Kidney (tissue), 14 donors: ENCODE results near the gene CDR2. TPM values are rescaled to one million over a fixed set of nuclear protein-coding genes. Genes with fewer than 3 reads are reported as not detected.

ENCODE experiments used
- DNase-seq, 5 donors: peaks; one replicate each; pipeline ENCODE4 v3.0.0-alpha.2; 2013 to 2020
- FAIRE-seq: peaks from 2 replicates; lab custom pipeline; 2012; peaks lifted over from hg19 to GRCh38; lab: Jason Lieb, UNC
- H3K27ac ChIP-seq, 2 donors: one replicate each; pipeline ENCODE4 v1.7.0; 2013; ENCODE audit warnings: low read depth in 2 of 2, low read length in 2 of 2, inconsistent platforms in 1 of 2
- H3K27me3 ChIP-seq: one replicate; pipeline ENCODE4 v1.7.1; 2013; ENCODE audit warnings: low read length, inconsistent platforms; ENCODE audit not compliant: control insufficient read depth, insufficient read depth
- H3K36me3 ChIP-seq, 3 donors: one replicate each; pipeline versions ENCODE4 v1.7.0 to v1.7.1; 2013; ENCODE audit warnings: low read length in 3 of 3, control low read depth in 1 of 3, inconsistent platforms in 1 of 3; ENCODE audit not compliant: insufficient read depth in 3 of 3, control insufficient read depth in 2 of 3
- H3K4me1 ChIP-seq, 3 donors: one replicate each; pipeline versions ENCODE4 v1.7.0 to v1.7.1; 2013; ENCODE audit warnings: low read length in 3 of 3, inconsistent platforms in 1 of 3, low read depth in 1 of 3; ENCODE audit not compliant: control insufficient read depth in 2 of 3, insufficient read depth in 2 of 3
- H3K4me3 ChIP-seq, 3 donors: one replicate each; pipeline versions ENCODE4 v1.7.0 to v1.8.1; 2013; ENCODE audit warnings: low read length in 3 of 3, control low read depth in 1 of 3, inconsistent platforms in 1 of 3
- H3K9ac ChIP-seq, 3 donors: one replicate each; pipeline versions ENCODE4 v1.7.0 to v1.7.1; 2013; ENCODE audit warnings: low read length in 3 of 3, control low read depth in 1 of 3, inconsistent platforms in 1 of 3
- H3K9me3 ChIP-seq, 3 donors: one replicate each; pipeline versions ENCODE4 v1.7.0 to v1.7.1; 2013; ENCODE audit warnings: low read length in 3 of 3, control low read depth in 1 of 3, inconsistent platforms in 1 of 3; ENCODE audit not compliant: control insufficient read depth in 2 of 3, insufficient read depth in 1 of 3
- intact Hi-C: fragments of 100-400 bp; cut with DNase I; formaldehyde crosslinking; loops from one replicate; pipeline ENCODE4 v1.11.1; 2022
- polyA plus RNA-seq: library from polyadenylated mRNA; stranded (reverse); fragments of 350-450 nt; fragmentation: Illumina TruSeq; extraction: RNeasy Lipid Tissue Mini Kit (QIAGEN cat#74804); gene quantifications from one replicate; pipeline ENCODE4 v1.2.3, GENCODE V29; 2014; ENCODE audit warnings: low read depth, low replicate concordance; ENCODE audit not compliant: insufficient read depth
- total RNA-seq: library from RNA; stranded (reverse); fragmentation: NEBNext Ultra II Directional; extraction: Animal tissue kit (Norgen Biotek cat#: 25700); gene quantifications from one replicate; pipeline ENCODE4 v1.2.1, GENCODE V29; 2021
- TF ChIP-seq, protein P1 (sequence below): IDR thresholded peaks from 3 replicates; pipeline ENCODE4 v1.5.1; 2012; ENCODE audit warnings: mild to moderate bottlenecking, moderate library complexity, borderline replicate concordance; ENCODE audit not compliant: insufficient read depth; ENCODE audit errors: extremely low read depth
- donor health status: control.
- donor health status: control.
- donor health status: control.
- donor health status: control.
- donor health status: control.
- donor health status: DM: yes; HTN: yes; CAD: no.
- donor health status: Normal renal cell carcinoma (clear cell type).

CDR2 gene
- total and polyA plus RNA-seq, 2 donors from 2014 or later, result 14.4 to 29.6 TPM

DNA sequence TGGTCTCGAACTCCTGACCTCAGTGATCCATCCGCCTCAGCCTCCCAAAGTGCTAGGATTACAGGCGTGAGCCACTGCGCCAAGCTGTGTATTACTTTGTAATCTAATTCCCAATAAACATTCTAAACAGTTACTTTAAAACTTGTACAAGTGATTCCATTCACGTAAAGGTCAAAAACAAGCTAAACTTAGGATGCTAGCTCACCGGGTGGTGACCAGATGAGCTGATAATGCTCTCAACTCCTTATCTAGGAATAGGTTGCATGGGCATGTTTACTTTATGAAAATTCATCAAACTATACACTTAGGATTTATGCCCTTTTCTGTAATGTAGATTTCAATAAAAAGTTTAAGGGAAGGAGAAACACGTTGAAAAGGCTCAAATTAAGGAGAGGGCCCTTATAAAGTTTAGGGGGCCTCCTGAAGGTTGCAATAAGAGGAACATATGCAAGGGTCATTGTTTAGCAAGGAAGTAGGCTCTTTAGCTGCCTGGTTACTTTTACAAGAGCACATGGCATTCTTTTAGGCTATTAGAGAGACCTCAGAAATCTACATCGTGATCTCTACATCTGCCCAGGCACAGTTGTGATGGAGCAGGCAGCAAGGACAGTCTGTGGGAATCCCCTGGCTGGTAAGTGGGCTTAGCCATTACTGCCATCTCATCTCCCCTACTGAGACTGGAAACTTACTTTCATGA lies 13.3 kb downstream of the CDR2 start:
- Histone ChIP-seq H3K27ac (no peak overlapping the region), H3K4me1 (no peaks in the 10 kb centered on the region), H3K9ac (no peak overlapping the region), H3K36me3 (peaks cover 2 to 25% (median 3%) of the 10 kb centered on the region in 3 donors), H3K4me3 (no peak overlapping the region), H3K27me3 (no peaks in the 10 kb centered on the region), H3K9me3 (no peaks in the 10 kb centered on the region)
- intact Hi-C loops, result no loop called here
- no peak for FAIRE-seq
- DNase-seq, result no peak
- TF ChIP-seq, protein P1, sequence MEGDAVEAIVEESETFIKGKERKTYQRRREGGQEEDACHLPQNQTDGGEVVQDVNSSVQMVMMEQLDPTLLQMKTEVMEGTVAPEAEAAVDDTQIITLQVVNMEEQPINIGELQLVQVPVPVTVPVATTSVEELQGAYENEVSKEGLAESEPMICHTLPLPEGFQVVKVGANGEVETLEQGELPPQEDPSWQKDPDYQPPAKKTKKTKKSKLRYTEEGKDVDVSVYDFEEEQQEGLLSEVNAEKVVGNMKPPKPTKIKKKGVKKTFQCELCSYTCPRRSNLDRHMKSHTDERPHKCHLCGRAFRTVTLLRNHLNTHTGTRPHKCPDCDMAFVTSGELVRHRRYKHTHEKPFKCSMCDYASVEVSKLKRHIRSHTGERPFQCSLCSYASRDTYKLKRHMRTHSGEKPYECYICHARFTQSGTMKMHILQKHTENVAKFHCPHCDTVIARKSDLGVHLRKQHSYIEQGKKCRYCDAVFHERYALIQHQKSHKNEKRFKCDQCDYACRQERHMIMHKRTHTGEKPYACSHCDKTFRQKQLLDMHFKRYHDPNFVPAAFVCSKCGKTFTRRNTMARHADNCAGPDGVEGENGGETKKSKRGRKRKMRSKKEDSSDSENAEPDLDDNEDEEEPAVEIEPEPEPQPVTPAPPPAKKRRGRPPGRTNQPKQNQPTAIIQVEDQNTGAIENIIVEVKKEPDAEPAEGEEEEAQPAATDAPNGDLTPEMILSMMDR, result no peak

DNA sequence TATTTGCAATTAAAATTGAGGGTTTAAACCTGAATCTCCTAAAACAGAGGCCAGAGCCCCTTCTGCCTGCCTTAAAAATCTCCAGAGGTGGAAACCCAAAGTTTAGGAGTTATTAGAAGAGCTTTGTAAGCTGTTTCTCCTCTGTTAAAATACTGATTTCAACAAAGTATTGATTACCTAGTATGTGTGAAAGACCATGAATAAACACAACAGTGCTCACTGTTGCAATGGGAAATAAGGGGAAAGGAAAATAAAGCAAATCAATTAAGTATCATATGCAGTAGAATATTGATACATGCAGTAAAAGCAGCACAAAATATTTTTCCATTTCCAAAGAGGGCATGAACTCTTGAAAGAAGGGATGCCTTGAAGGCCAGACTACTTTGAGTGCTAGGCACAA lies 14.7 kb downstream of the CDR2 start:
- TF ChIP-seq, protein P1, result no peak
- peaks cover under 1 to 20% (median 3%) of the 10 kb centered on the region in 3 donors for H3K36me3 ChIP-seq
- no peaks in the 10 kb centered on the region for H3K27me3 ChIP-seq
- FAIRE-seq, result no peak
- H3K9ac ChIP-seq, result no peak overlapping the region
- no peak for DNase-seq
- intact Hi-C loops, result no loop called here
- no peaks in the 10 kb centered on the region for H3K4me1 ChIP-seq
- H3K9me3 ChIP-seq, result no peaks in the 10 kb centered on the region
- no peak overlapping the region for H3K4me3 ChIP-seq
- no peak overlapping the region for H3K27ac ChIP-seq

DNA sequence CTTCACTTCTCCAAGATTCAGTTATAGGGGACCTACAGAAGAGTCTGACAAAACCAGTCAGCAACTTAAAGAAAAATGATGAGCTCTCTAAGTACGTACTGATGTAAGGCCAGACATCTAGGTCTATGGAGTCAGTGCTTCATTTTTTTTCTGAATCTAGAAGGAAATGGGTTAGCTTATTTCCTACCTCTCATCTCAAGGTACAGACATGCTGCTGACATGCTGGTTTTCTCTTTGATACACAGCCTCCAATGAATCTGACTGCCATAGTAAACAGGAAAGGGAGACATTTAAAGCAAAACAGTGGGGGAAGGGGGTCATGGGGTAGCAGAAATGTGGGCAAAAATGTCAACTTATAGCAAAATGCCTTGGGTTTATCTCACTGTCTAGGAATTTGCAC lies 16.4 kb downstream of the CDR2 start:
- FAIRE-seq, result no peak
- intact Hi-C loops, result no loop called here
- H3K9ac ChIP-seq, result no peak overlapping the region

More for the DNA sequence above, 16.4 kb downstream of the CDR2 start:
- TF ChIP-seq, protein P1, result no peak
- no peak for DNase-seq
- Histone ChIP-seq H3K4me1 (peaks cover 0 to 9% (median 0%) of the 10 kb centered on the region in 3 donors), H3K27me3 (no peaks in the 10 kb centered on the region), H3K9me3 (no peaks in the 10 kb centered on the region), H3K36me3 (peaks cover 0 to 8% (median 3%) of the 10 kb centered on the region in 3 donors), H3K27ac (no peak overlapping the region), H3K4me3 (no peak overlapping the region)
